HEK293T (cell line): ENCODE data around the gene ANGPT4.
"Not testable (repeated sequence)": the region's sequence is repeated elsewhere in the genome, so short reads cannot be mapped to it uniquely, and the experiment has no call there.

ENCODE experiments used
- CTCF ChIA-PET: fragments of 350-600 bp; formaldehyde crosslinking; extraction: SDS; loops from one replicate; lab custom pipeline; 2021; ENCODE audit warnings: antibody characterized with exemption, inconsistent platforms; lab: Yijun Ruan, JAX
- POLR2A ChIA-PET: fragments of 350-600 bp; formaldehyde crosslinking; extraction: SDS; loops from one replicate; lab custom pipeline; 2020; ENCODE audit warnings: antibody characterized with exemption, inconsistent platforms; lab: Yijun Ruan, JAX
- DNase-seq: peaks from one replicate; pipeline ENCODE4 v3.0.0; 2012; ENCODE audit warnings: mixed read lengths; ENCODE audit errors: extremely low spot score
- ARNT ChIP-seq: fragments of 450-650 bp; IDR thresholded peaks from 2 replicates; pipeline ENCODE4 v1.6.1; 2017; ENCODE audit warnings: mild to moderate bottlenecking
- BHLHE40 ChIP-seq: fragments of 450-650 bp; IDR thresholded peaks from 2 replicates; pipeline ENCODE4 v1.6.1; 2016; ENCODE audit warnings: mild to moderate bottlenecking, moderate library complexity, borderline replicate concordance
- CTBP1 ChIP-seq: fragments of 450-650 bp; IDR thresholded peaks from 2 replicates; pipeline ENCODE4 v1.6.1; 2016; ENCODE audit warnings: borderline replicate concordance
- ELF4 ChIP-seq: fragments of 450-650 bp; IDR thresholded peaks from 2 replicates; pipeline ENCODE4 v1.6.1; 2017; ENCODE audit warnings: antibody characterized with exemption
- FOXA1 ChIP-seq: fragments of 450-650 bp; IDR thresholded peaks from 2 replicates; pipeline ENCODE4 v1.6.1; 2016; ENCODE audit warnings: mild to moderate bottlenecking
- FOXK2 ChIP-seq: fragments of 450-650 bp; IDR thresholded peaks from 2 replicates; pipeline ENCODE4 v1.6.1; 2016; ENCODE audit warnings: mild to moderate bottlenecking
- FOXM1 ChIP-seq: fragments of 450-650 bp; IDR thresholded peaks from 2 replicates; pipeline ENCODE4 v1.6.1; 2017; ENCODE audit warnings: mild to moderate bottlenecking, borderline replicate concordance
- HDGF ChIP-seq: fragments of 450-650 bp; IDR thresholded peaks from 2 replicates; pipeline ENCODE4 v1.6.1; 2017; ENCODE audit warnings: antibody characterized with exemption, borderline replicate concordance
- L3MBTL2 ChIP-seq: fragments of 450-650 bp; conservative IDR thresholded peaks from 2 replicates; pipeline ENCODE4 v1.6.1; 2016; ENCODE audit warnings: mild to moderate bottlenecking
- LEF1 ChIP-seq: fragments of 450-650 bp; IDR thresholded peaks from 2 replicates; pipeline ENCODE4 v1.6.1; 2017; ENCODE audit warnings: mild to moderate bottlenecking, borderline replicate concordance
- NFRKB ChIP-seq: fragments of 450-650 bp; IDR thresholded peaks from 2 replicates; pipeline ENCODE4 v1.6.1; 2016; ENCODE audit warnings: mild to moderate bottlenecking, moderate library complexity
- SP1 ChIP-seq: fragments of 450-650 bp; IDR thresholded peaks from 2 replicates; pipeline ENCODE4 v1.6.1; 2017
- SUZ12 ChIP-seq: fragments of 450-650 bp; IDR thresholded peaks from 2 replicates; pipeline ENCODE4 v1.6.1; 2016; ENCODE audit warnings: mild to moderate bottlenecking
- TARDBP ChIP-seq: fragments of 450-650 bp; IDR thresholded peaks from 2 replicates; pipeline ENCODE4 v1.6.1; 2016
- ZNF384 ChIP-seq: fragments of 450-650 bp; IDR thresholded peaks from 2 replicates; pipeline ENCODE4 v1.6.1; 2016
- TF ChIP-seq, protein P1 (sequence below): fragments of 450-650 bp; IDR thresholded peaks from 2 replicates; pipeline ENCODE4 v1.6.1; 2016

ANGPT4 gene

DNA sequence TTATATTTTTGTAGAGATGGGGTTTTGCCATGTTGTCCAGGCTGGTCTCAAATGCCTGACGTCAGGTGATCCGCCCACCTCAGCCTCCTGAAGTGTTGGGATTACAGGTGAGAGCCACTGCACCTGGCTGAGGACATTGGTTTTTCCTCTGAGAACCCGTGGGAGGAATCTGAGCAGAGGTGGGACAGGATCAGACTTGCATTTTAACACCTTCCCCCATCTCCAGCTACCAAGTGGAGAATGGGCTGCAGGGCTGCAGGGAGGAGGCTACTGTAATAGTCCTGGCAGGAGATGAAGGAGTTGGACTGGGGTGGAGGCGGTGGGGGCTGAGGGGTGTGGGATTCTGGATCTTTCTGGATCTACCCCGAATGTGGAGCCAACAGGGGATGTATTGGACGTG lies 58.1 kb downstream of the ANGPT4 start:
- ChIA-PET CTCF (no interaction called here), POLR2A (no interaction called here)
- no peak for TF ChIP-seq FOXK2
- TF ChIP-seq FOXA1: no peak
- TF ChIP-seq NFRKB: no peak

DNA sequence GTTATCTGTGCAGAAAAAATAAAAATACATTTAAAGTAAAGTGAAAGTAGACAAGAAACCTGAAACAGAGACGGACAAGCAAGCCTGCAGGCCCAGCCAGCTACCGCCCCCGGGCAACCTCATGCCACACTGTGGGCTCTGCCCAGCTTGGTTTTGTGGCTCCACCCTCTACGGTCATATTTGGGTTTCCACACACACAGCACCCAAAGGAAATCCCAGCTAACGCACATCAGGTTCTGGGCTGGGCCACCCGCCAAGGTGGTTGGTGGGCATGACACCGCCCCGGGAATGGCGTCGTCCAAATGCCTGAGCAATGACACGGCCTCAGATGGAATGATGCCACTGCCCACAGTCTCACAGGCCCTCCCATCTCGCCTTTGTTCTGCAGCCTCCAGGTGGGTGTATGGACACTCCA lies 59.8 kb downstream of the ANGPT4 start:
- DNase-seq: no peak
- TF ChIP-seq L3MBTL2 (no peak), TARDBP (no peak), ARNT (no peak), ZNF384 (no peak), ELF4 (no peak), NFRKB (no peak), SP1 (no peak), LEF1 (no peak), HDGF (no peak), BHLHE40 (no peak), FOXK2 (no peak), FOXM1 (no peak), FOXA1 (no peak), CTBP1 (no peak), SUZ12 (no peak)
- TF ChIP-seq, protein P1, sequence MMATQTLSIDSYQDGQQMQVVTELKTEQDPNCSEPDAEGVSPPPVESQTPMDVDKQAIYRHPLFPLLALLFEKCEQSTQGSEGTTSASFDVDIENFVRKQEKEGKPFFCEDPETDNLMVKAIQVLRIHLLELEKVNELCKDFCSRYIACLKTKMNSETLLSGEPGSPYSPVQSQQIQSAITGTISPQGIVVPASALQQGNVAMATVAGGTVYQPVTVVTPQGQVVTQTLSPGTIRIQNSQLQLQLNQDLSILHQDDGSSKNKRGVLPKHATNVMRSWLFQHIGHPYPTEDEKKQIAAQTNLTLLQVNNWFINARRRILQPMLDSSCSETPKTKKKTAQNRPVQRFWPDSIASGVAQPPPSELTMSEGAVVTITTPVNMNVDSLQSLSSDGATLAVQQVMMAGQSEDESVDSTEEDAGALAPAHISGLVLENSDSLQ: no peak
- CTCF ChIA-PET: no interaction called here
- POLR2A ChIA-PET: no interaction called here

More for the DNA sequence above, 58.1 kb downstream of the ANGPT4 start:
- no peak for DNase-seq

DNA sequence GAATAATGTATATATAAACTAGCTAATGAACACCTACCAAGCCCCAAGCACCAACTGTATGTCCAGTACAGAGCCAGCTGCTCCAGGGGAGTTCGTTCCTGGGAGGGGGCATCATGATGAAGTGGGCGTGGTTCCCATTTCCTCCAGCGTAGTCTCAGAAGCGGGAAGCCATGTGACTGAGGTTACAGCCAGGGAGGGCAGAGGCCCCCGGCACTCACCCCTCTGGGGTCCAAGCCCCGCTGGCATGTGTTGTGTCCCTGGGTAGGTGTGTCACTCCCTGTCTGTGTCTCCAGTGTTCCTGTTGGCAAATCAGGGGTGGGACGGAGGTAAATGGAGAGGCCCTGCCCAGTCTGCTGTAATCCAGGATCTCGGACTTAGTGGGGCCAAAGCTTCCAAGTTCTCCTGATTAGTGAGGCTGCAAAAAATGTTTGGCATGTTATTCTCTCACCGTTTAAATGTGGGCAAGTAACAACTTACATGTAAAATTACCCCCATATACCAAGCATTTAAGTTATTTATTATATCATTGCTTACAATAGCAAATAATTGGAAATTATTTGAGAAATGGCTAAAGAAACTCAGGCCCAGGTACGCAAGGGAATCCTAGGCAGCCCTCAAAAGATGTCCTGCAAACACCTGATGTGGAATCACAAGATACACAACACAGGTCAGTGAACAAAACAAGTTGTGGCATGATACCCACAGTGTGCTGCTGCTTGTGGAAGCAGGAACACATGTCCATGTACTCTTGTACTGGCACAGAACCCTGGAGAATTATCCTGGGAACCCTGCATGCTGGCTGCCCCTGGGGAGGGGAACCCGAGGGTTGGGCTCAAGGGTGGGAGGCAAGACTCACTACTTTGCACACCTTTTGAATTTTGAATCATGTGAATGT lies 60.4 kb downstream of the ANGPT4 start:
- ChIA-PET POLR2A (no interaction called here), CTCF (no interaction called here)
- TF ChIP-seq ZNF384: no peak
- no peak for TF ChIP-seq SP1
- no peak for TF ChIP-seq BHLHE40
- DNase-seq: no peak

- ChIA-PET POLR2A (no interaction called here), CTCF (no interaction called here)
- DNase-seq: no peak
- TF ChIP-seq FOXM1 (no peak), NFRKB (no peak), CTBP1 (no peak), SP1 (no peak), FOXA1 (no peak), ZNF384 (no peak), SUZ12 (no peak), ELF4 (no peak), HDGF (no peak)
Measured at GRCh38 chr20:854601-855000, 61.5 kb downstream of the ANGPT4 start.

GRCh38 chr20:853406-853996 lies 62.6 kb downstream of the ANGPT4 start:
- CTCF ChIA-PET: no interaction called here
- POLR2A ChIA-PET: interaction anchor here (1.1 kb wide), 1 partner anchor 9 kb away, joined by 3 read pairs; no protein-coding TSS in a partner anchor

DNA sequence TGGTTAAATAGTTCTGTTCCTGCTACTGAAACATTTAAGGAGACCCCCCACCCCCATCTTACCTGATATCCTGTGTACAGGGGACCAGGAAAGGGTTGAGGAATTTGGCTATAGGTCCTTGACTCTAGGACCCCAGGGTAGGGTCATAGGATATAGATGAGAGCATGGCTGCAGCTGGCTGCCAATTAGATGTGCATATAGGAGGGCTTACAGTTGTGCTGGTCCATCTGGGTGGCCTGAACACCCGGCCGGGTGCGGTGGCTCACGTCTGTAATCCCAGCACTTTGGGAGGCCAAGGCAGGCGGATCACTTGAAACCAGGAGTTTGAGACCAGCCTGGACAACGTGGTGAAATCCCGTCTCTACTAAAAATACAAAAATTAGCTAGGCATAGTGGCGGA lies 67.4 kb downstream of the ANGPT4 start:
- DNase-seq, CTCF ChIA-PET, POLR2A ChIA-PET: not testable (repeated sequence)

More at GRCh38 chr20:853406-853996, 62.6 kb downstream of the ANGPT4 start:
- TF ChIP-seq BHLHE40 (no peak), SP1 (no peak), L3MBTL2 (no peak), HDGF (no peak), TARDBP (no peak), SUZ12 (no peak), ELF4 (no peak), FOXA1 (no peak)
- no peak for DNase-seq

- DNase-seq: no peak
- no peak for TF ChIP-seq HDGF
- no peak for TF ChIP-seq BHLHE40
- TF ChIP-seq FOXA1: no peak
- no peak for TF ChIP-seq SP1
- TF ChIP-seq TARDBP: no peak
- no peak for TF ChIP-seq ARNT
- TF ChIP-seq, protein P1: no peak
- no peak for TF ChIP-seq FOXM1
- no peak for TF ChIP-seq NFRKB
- no peak for TF ChIP-seq ELF4
- no peak for TF ChIP-seq CTBP1
- no peak for TF ChIP-seq L3MBTL2
- TF ChIP-seq LEF1: no peak
- no peak for TF ChIP-seq ZNF384
- CTCF ChIA-PET: no interaction called here
- POLR2A ChIA-PET: interaction anchor here (1.8 kb wide), 1 partner anchor 15 kb away, joined by 6 read pairs; the partner anchor contains the start of gene FAM110A
Measured at GRCh38 chr20:848193-848592, 67.9 kb downstream of the ANGPT4 start.
